ENCODE measurements around the gene ZBTB21.

Gene ZBTB21

GRCh38 chr21:41972511-41973205, 37.5 kb downstream of the ZBTB21 start:
- H3K9me2 ChIP-seq (replicated peaks; ENCODE audit: control insufficient read depth, low read length) = no peaks in the 10 kb centered on the region
- no peak for TF ChIP-seq EZH2phosphoT487 (IDR thresholded peaks at IDR 0.05; ENCODE audit: borderline replicate concordance, low read length)
- TF ChIP-seq, protein P1, sequence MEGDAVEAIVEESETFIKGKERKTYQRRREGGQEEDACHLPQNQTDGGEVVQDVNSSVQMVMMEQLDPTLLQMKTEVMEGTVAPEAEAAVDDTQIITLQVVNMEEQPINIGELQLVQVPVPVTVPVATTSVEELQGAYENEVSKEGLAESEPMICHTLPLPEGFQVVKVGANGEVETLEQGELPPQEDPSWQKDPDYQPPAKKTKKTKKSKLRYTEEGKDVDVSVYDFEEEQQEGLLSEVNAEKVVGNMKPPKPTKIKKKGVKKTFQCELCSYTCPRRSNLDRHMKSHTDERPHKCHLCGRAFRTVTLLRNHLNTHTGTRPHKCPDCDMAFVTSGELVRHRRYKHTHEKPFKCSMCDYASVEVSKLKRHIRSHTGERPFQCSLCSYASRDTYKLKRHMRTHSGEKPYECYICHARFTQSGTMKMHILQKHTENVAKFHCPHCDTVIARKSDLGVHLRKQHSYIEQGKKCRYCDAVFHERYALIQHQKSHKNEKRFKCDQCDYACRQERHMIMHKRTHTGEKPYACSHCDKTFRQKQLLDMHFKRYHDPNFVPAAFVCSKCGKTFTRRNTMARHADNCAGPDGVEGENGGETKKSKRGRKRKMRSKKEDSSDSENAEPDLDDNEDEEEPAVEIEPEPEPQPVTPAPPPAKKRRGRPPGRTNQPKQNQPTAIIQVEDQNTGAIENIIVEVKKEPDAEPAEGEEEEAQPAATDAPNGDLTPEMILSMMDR (IDR thresholded peaks at IDR 0.05; ENCODE audit: low read depth, low read length, poor library complexity, severe bottlenecking) = no peak
- H4K20me1 ChIP-seq (ENCODE audit: control insufficient read depth, insufficient read depth, low read depth, low read length) = no peaks in the 10 kb centered on the region
- H3K27ac ChIP-seq (ENCODE audit: low read depth, low read length) = no peak overlapping the region
- no peaks in the 10 kb centered on the region for H3K36me3 ChIP-seq (ENCODE audit: control insufficient read depth, low read length)
- H3K4me2 ChIP-seq (ENCODE audit: low read length) = no peak overlapping the region
- H3K79me2 ChIP-seq (ENCODE audit: control insufficient read depth, low read length) = no peaks in the 10 kb centered on the region
- H3F3A ChIP-seq (ENCODE audit: control insufficient read depth, insufficient read depth) = no peaks in the 10 kb centered on the region
- peaks cover 24% of the 10 kb centered on the region for H3K4me1 ChIP-seq (ENCODE audit: control insufficient read depth, low read length)
- no peaks in the 10 kb centered on the region for H3K27me3 ChIP-seq (ENCODE audit: control insufficient read depth, low read length)
- no peak overlapping the region for H3K4me3 ChIP-seq (ENCODE audit: low read length)
- no peaks in the 10 kb centered on the region for H3K9me3 ChIP-seq (ENCODE audit: control insufficient read depth, insufficient read depth, low read length)

DNA sequence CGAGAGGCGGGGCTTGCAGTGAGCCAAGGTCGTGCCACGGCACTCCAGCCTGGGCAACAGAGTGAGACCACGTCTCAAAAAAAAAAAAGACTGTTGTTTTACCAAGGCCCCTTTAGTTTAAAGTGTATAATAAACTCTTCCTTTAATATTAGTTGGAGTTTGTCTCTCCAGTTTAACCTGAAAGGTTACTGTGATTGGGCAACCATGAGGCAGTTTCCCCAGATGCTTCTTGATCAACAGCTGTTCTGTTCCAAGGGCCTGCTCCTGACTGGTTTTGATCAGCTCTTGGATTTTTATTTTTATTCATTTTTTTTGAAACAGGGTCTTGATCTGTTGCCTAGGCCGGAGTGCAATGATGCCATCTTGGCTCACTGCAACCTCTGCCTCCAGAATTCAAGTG, 38.3 kb downstream of the ZBTB21 start:
- H3K36me3 ChIP-seq (ENCODE audit: control insufficient read depth, low read length) = no peaks in the 10 kb centered on the region
- H3K9me2 ChIP-seq (replicated peaks; ENCODE audit: control insufficient read depth, low read length) = no peaks in the 10 kb centered on the region
- H3F3A ChIP-seq (ENCODE audit: control insufficient read depth, insufficient read depth) = no peaks in the 10 kb centered on the region
- no peaks in the 10 kb centered on the region for H4K20me1 ChIP-seq (ENCODE audit: control insufficient read depth, insufficient read depth, low read depth, low read length)
- H3K4me2 ChIP-seq (ENCODE audit: low read length) = no peak overlapping the region
- H3K27ac ChIP-seq (ENCODE audit: low read depth, low read length) = no peak overlapping the region
- H3K4me3 ChIP-seq (ENCODE audit: low read length) = no peak overlapping the region
- peaks cover 24% of the 10 kb centered on the region for H3K4me1 ChIP-seq (ENCODE audit: control insufficient read depth, low read length)
- no peaks in the 10 kb centered on the region for H3K9me3 ChIP-seq (ENCODE audit: control insufficient read depth, insufficient read depth, low read length)
- TF ChIP-seq, protein P1 (IDR thresholded peaks at IDR 0.05; ENCODE audit: low read depth, low read length, poor library complexity, severe bottlenecking) = no peak
- TF ChIP-seq EZH2phosphoT487 (IDR thresholded peaks at IDR 0.05; ENCODE audit: borderline replicate concordance, low read length) = no peak
- H3K27me3 ChIP-seq (ENCODE audit: control insufficient read depth, low read length) = no peaks in the 10 kb centered on the region
- H3K79me2 ChIP-seq (ENCODE audit: control insufficient read depth, low read length) = no peaks in the 10 kb centered on the region

- Histone ChIP-seq H3K9me2 (replicated peaks; ENCODE audit: control insufficient read depth, low read length) (no peaks in the 10 kb centered on the region), H3K79me2 (ENCODE audit: control insufficient read depth, low read length) (no peaks in the 10 kb centered on the region), H3K9me3 (ENCODE audit: control insufficient read depth, insufficient read depth, low read length) (no peaks in the 10 kb centered on the region), H3K4me1 (ENCODE audit: control insufficient read depth, low read length) (peaks cover 24% of the 10 kb centered on the region), H3F3A (ENCODE audit: control insufficient read depth, insufficient read depth) (no peaks in the 10 kb centered on the region), H4K20me1 (ENCODE audit: control insufficient read depth, insufficient read depth, low read depth, low read length) (no peaks in the 10 kb centered on the region), H3K27me3 (ENCODE audit: control insufficient read depth, low read length) (no peaks in the 10 kb centered on the region), H3K4me3 (ENCODE audit: low read length) (no peak overlapping the region), H3K27ac (ENCODE audit: low read depth, low read length) (no peak overlapping the region), H3K36me3 (ENCODE audit: control insufficient read depth, low read length) (no peaks in the 10 kb centered on the region), H3K4me2 (ENCODE audit: low read length) (no peak overlapping the region)
- TF ChIP-seq, protein P1 (IDR thresholded peaks at IDR 0.05; ENCODE audit: low read depth, low read length, poor library complexity, severe bottlenecking) = no peak
- no peak for TF ChIP-seq EZH2phosphoT487 (IDR thresholded peaks at IDR 0.05; ENCODE audit: borderline replicate concordance, low read length)
These were observed 39.2 kb downstream of the ZBTB21 start for GRCh38 chr21:41970751-41971653.

All from DOHH2 (cell line).